Caco-2 (cell line): ENCODE results near the gene RASGEF1C. TPM values are rescaled to one million over a fixed set of nuclear protein-coding genes. Genes with fewer than 3 reads are reported as not detected.
A peak's percentile ranks its signal among the peaks of the same experiment; 100 is the strongest.

Source experiments
- BruUV-seq: library from RNA; stranded (reverse); fragments of 400-500 nt; replicated peaks from 2 replicates; lab custom pipeline; 2021; lab: Mats Ljungman, UMichigan
- CTCF ChIA-PET: fragments of 300-600 bp; sonication (Branson Sonifier 250); formaldehyde crosslinking; loops from one replicate; lab custom pipeline; 2022; ENCODE audit warnings: antibody characterized with exemption; lab: Charles Lee
- POLR2A ChIA-PET: fragments of 300-600 bp; sonication (Branson Sonifier 250); formaldehyde crosslinking; loops from one replicate; lab custom pipeline; 2022; ENCODE audit warnings: antibody characterized with exemption; lab: Charles Lee
- DNase-seq, 2 experiments: peaks; one replicate each; pipeline versions ENCODE4 v3.0.0 to v3.0.0-alpha.2; 2020 to 2022
- H3K27me3 ChIP-seq: replicated peaks from 2 replicates; pipeline ENCODE4 v1.6.0; 2011; ENCODE audit warnings: low read length; ENCODE audit not compliant: control insufficient read depth, insufficient read depth
- H3K36me3 ChIP-seq: 2 replicates; pipeline ENCODE4 v1.5.1; 2011; ENCODE audit warnings: low read length; ENCODE audit not compliant: control insufficient read depth, insufficient read depth
- H3K4me1 ChIP-seq: fragments of 250-450 bp; sonication (Bioruptor Pico); 2 replicates; pipeline ENCODE4 v1.5.1; 2020; ENCODE audit warnings: mild to moderate bottlenecking
- H3K4me3 ChIP-seq: 2 replicates; pipeline ENCODE4 v1.5.1; 2011; ENCODE audit warnings: low read depth, mild to moderate bottlenecking, control low read depth, low read length
- H3K9me3 ChIP-seq: fragments of 250-450 bp; sonication (Bioruptor Pico); 2 replicates; pipeline ENCODE4 v1.5.1; 2020; ENCODE audit warnings: mild to moderate bottlenecking, moderate library complexity
- H3K27ac Mint-ChIP-seq: one replicate; pipeline ENCODE4 v1.8.0; 2022; ENCODE audit warnings: mixed read lengths; ENCODE audit not compliant: unreplicated experiment
- H3K27me3 Mint-ChIP-seq: one replicate; pipeline ENCODE4 v1.8.0; 2022; ENCODE audit warnings: mixed read lengths; ENCODE audit not compliant: insufficient read depth, unreplicated experiment
- H3K36me3 Mint-ChIP-seq: one replicate; pipeline ENCODE4 v1.8.0; 2022; ENCODE audit warnings: mild to moderate bottlenecking, mixed read lengths; ENCODE audit not compliant: insufficient read depth, unreplicated experiment
- H3K4me1 Mint-ChIP-seq: one replicate; pipeline ENCODE4 v1.8.0; 2022; ENCODE audit warnings: low read depth, mixed read lengths; ENCODE audit not compliant: unreplicated experiment
- H3K4me3 Mint-ChIP-seq: one replicate; pipeline ENCODE4 v1.8.0; 2022; ENCODE audit warnings: mild to moderate bottlenecking, moderate library complexity, mixed read lengths; ENCODE audit not compliant: unreplicated experiment
- H3K9me3 Mint-ChIP-seq: one replicate; pipeline ENCODE4 v1.8.0; 2022; ENCODE audit warnings: mixed read lengths; ENCODE audit not compliant: unreplicated experiment
- CTCF ChIP-seq, 2 experiments: fragments of 200-600 bp in 1 of 2; IDR thresholded peaks; 1 replicate in 1 of 2; 2 replicates in 1 of 2; pipeline versions ENCODE4 v1.5.1 to v1.8.0; 2011 to 2022; ENCODE audit warnings: antibody characterized with exemption in 1 of 2, control low read depth in 1 of 2, inconsistent platforms in 1 of 2, low read depth in 1 of 2, low read length in 1 of 2, mild to moderate bottlenecking in 1 of 2, moderate library complexity in 1 of 2; ENCODE audit not compliant: insufficient read depth in 1 of 2, severe bottlenecking in 1 of 2, unreplicated experiment in 1 of 2
- intact Hi-C: fragments of 100-400 bp; cut with micrococcal nuclease; formaldehyde crosslinking; loops from one replicate; pipeline ENCODE4 v1.10.0; 2022; ENCODE audit not compliant: unreplicated experiment
- total RNA-seq: library from RNA; stranded (reverse); gene quantifications from 2 replicates; pipeline ENCODE4 v1.2.3, GENCODE V29; 2022

The RASGEF1C gene
- total RNA-seq, 1 experiment from 2014 or later = not detected

- Histone ChIP-seq H3K36me3 (peaks cover 3% of the 10 kb centered on the region; the same call in 1 of the 2 replicates), H3K27me3 (no peaks in the 10 kb centered on the region), H3K4me1 (no peaks in the 10 kb centered on the region), H3K9me3 (no peaks in the 10 kb centered on the region), H3K4me3 (no peak overlapping the region)
- Mint-ChIP-seq H3K9me3 (no peaks in the 10 kb centered on the region), H3K4me1 (no peaks in the 10 kb centered on the region), H3K36me3 (peaks cover 45% of the 10 kb centered on the region), H3K27ac (no peak overlapping the region), H3K27me3 (no peaks in the 10 kb centered on the region), H3K4me3 (no peak overlapping the region)
- ChIA-PET CTCF (no interaction called here), POLR2A (no interaction called here)
- DNase-seq = no peak
- BruUV-seq = no TSS peak
- TF ChIP-seq CTCF (IDR thresholded peaks at IDR 0.05; ENCODE audit: insufficient read depth in 1 of 2, low read depth in 1 of 2, low read length in 1 of 2, severe bottlenecking in 1 of 2, unreplicated experiment in 1 of 2) = no peak
- intact Hi-C loops = no loop called here
Measured at GRCh38 chr5:180238631-180239030, 29.6 kb upstream of the RASGEF1C start.

- DNase-seq = no peak
- Histone ChIP-seq H3K9me3 (no peaks in the 10 kb centered on the region), H3K4me1 (no peaks in the 10 kb centered on the region), H3K36me3 (peaks cover 4% of the 10 kb centered on the region; the same call in 1 of the 2 replicates), H3K27me3 (no peaks in the 10 kb centered on the region), H3K4me3 (no peak overlapping the region)
- H3K4me3 Mint-ChIP-seq = no peak overlapping the region
- BruUV-seq = TSS peak; percentile 42
- H3K4me1 Mint-ChIP-seq = no peaks in the 10 kb centered on the region
- no peaks in the 10 kb centered on the region for H3K27me3 Mint-ChIP-seq
- CTCF ChIA-PET = no interaction called here
- POLR2A ChIA-PET = no interaction called here
- peaks cover 50% of the 10 kb centered on the region for H3K36me3 Mint-ChIP-seq
- no peak overlapping the region for H3K27ac Mint-ChIP-seq
- no peak for TF ChIP-seq CTCF (IDR thresholded peaks at IDR 0.05; ENCODE audit: insufficient read depth in 1 of 2, low read depth in 1 of 2, low read length in 1 of 2, severe bottlenecking in 1 of 2, unreplicated experiment in 1 of 2)
- intact Hi-C loops = no loop called here
- no peaks in the 10 kb centered on the region for H3K9me3 Mint-ChIP-seq
Measured at GRCh38 chr5:180235846-180236245, 26.8 kb upstream of the RASGEF1C start.

GRCh38 chr5:180235077-180235476 lies 26.1 kb upstream of the RASGEF1C start:
- no peaks in the 10 kb centered on the region for H3K9me3 Mint-ChIP-seq
- H3K36me3 ChIP-seq = peaks cover 4% of the 10 kb centered on the region; the same call in 1 of the 2 replicates
- POLR2A ChIA-PET = no interaction called here

More at GRCh38 chr5:180235077-180235476, 26.1 kb upstream of the RASGEF1C start:
- no peaks in the 10 kb centered on the region for H3K9me3 ChIP-seq
- no peak for TF ChIP-seq CTCF (IDR thresholded peaks at IDR 0.05; ENCODE audit: insufficient read depth in 1 of 2, low read depth in 1 of 2, low read length in 1 of 2, severe bottlenecking in 1 of 2, unreplicated experiment in 1 of 2)
- no TSS peak for BruUV-seq
- H3K4me1 Mint-ChIP-seq = no peaks in the 10 kb centered on the region
- H3K4me3 Mint-ChIP-seq = no peak overlapping the region
- peaks cover 50% of the 10 kb centered on the region for H3K36me3 Mint-ChIP-seq
- H3K27me3 Mint-ChIP-seq = no peaks in the 10 kb centered on the region
- H3K27me3 ChIP-seq = no peaks in the 10 kb centered on the region
- no peak for DNase-seq
- intact Hi-C loops = no loop called here
- H3K4me1 ChIP-seq = no peaks in the 10 kb centered on the region
- H3K4me3 ChIP-seq = no peak overlapping the region
- no peak overlapping the region for H3K27ac Mint-ChIP-seq
- CTCF ChIA-PET = no interaction called here
